ENCODE results near the gene PTGES2.
"Not testable (repeated sequence)": the region's sequence is repeated elsewhere in the genome, so short reads cannot be mapped to it uniquely, and the experiment has no call there.

PTGES2 gene

GRCh38 chr9:128073253-128073886 is 54.2 kb downstream of the PTGES2 start:
- peak; percentile 40; the same call in 1 of the 2 replicates for TF ChIP-seq ISL1 (CRISPR knock-in tag; IDR thresholded peaks at IDR 0.05)
- no peak for TF ChIP-seq ZFP30 (CRISPR knock-in tag; IDR thresholded peaks at IDR 0.05)
- TF ChIP-seq, protein P1, sequence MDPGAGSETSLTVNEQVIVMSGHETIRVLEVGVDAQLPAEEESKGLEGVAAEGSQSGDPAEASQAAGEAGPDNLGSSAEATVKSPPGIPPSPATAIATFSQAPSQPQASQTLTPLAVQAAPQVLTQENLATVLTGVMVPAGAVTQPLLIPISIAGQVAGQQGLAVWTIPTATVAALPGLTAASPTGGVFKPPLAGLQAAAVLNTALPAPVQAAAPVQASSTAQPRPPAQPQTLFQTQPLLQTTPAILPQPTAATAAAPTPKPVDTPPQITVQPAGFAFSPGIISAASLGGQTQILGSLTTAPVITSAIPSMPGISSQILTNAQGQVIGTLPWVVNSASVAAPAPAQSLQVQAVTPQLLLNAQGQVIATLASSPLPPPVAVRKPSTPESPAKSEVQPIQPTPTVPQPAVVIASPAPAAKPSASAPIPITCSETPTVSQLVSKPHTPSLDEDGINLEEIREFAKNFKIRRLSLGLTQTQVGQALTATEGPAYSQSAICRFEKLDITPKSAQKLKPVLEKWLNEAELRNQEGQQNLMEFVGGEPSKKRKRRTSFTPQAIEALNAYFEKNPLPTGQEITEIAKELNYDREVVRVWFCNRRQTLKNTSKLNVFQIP (CRISPR knock-in tag; IDR thresholded peaks at IDR 0.05; ENCODE audit: borderline replicate concordance, low read depth), result no peak
- ATAC-seq, result no peak

- ATAC-seq, result no peak
- TF ChIP-seq, protein P2, sequence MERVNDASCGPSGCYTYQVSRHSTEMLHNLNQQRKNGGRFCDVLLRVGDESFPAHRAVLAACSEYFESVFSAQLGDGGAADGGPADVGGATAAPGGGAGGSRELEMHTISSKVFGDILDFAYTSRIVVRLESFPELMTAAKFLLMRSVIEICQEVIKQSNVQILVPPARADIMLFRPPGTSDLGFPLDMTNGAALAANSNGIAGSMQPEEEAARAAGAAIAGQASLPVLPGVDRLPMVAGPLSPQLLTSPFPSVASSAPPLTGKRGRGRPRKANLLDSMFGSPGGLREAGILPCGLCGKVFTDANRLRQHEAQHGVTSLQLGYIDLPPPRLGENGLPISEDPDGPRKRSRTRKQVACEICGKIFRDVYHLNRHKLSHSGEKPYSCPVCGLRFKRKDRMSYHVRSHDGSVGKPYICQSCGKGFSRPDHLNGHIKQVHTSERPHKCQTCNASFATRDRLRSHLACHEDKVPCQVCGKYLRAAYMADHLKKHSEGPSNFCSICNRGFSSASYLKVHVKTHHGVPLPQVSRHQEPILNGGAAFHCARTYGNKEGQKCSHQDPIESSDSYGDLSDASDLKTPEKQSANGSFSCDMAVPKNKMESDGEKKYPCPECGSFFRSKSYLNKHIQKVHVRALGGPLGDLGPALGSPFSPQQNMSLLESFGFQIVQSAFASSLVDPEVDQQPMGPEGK (CRISPR knock-in tag; IDR thresholded peaks at IDR 0.05; ENCODE audit: borderline replicate concordance), result no peak
- 0 out of 2 replicates have a peak, but pooled peaks have one; percentile 22 for TF ChIP-seq ZFP3 (CRISPR knock-in tag; IDR thresholded peaks at IDR 0.05)
- TF ChIP-seq OSR1 (CRISPR knock-in tag; IDR thresholded peaks at IDR 0.05), result no peak
- peak; percentile 17; the same call in 1 of the 2 replicates for TF ChIP-seq ISL1 (CRISPR knock-in tag; IDR thresholded peaks at IDR 0.05)
- TF ChIP-seq PPARA (CRISPR knock-in tag; IDR thresholded peaks at IDR 0.05; ENCODE audit: borderline replicate concordance), result no peak
- no peak for TF ChIP-seq ZNF8 (CRISPR knock-in tag; IDR thresholded peaks at IDR 0.05)
- TF ChIP-seq BACH2 (CRISPR knock-in tag; IDR thresholded peaks at IDR 0.05; ENCODE audit: borderline replicate concordance), result no peak
- TF ChIP-seq TOX (CRISPR knock-in tag; IDR thresholded peaks at IDR 0.05; ENCODE audit: borderline replicate concordance), result no peak
- TF ChIP-seq ZNF565 (CRISPR knock-in tag; conservative IDR thresholded peaks at IDR 0.05; ENCODE audit: low read depth), result no peak
- TF ChIP-seq ZNF70 (CRISPR knock-in tag; IDR thresholded peaks at IDR 0.05), result no peak
- no peak for TF ChIP-seq ZFP30 (CRISPR knock-in tag; IDR thresholded peaks at IDR 0.05)
- no peak for TF ChIP-seq RARB (CRISPR knock-in tag; IDR thresholded peaks at IDR 0.05)
- TF ChIP-seq, protein P1 (CRISPR knock-in tag; IDR thresholded peaks at IDR 0.05; ENCODE audit: borderline replicate concordance, low read depth), result no peak
Measured at GRCh38 chr9:128072144-128073021, 55.1 kb downstream of the PTGES2 start.

DNA sequence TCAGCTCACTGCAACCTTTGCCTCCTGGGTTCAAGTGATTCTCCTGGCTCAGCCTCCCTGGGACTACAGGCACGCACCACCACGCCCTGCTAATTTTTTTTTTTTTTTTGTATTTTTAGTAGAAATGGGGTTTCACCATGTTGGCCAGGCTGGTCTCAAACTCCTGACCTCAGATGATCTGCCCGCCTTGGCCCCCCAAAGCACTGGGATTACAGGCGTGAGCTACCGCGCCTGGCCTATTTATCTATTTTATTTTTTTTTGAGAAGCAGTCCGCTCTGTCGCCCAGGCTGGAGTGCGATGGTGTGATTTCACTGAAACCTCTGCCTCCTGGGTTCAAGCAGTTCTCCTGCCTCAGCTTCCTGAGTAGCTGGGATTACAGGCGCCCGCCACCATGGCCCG is 56.1 kb downstream of the PTGES2 start:
- ATAC-seq, result not testable (repeated sequence)

GRCh38 chr9:128070874-128071273 is 56.7 kb downstream of the PTGES2 start:
- ATAC-seq, result no peak
- TF ChIP-seq, protein P3, sequence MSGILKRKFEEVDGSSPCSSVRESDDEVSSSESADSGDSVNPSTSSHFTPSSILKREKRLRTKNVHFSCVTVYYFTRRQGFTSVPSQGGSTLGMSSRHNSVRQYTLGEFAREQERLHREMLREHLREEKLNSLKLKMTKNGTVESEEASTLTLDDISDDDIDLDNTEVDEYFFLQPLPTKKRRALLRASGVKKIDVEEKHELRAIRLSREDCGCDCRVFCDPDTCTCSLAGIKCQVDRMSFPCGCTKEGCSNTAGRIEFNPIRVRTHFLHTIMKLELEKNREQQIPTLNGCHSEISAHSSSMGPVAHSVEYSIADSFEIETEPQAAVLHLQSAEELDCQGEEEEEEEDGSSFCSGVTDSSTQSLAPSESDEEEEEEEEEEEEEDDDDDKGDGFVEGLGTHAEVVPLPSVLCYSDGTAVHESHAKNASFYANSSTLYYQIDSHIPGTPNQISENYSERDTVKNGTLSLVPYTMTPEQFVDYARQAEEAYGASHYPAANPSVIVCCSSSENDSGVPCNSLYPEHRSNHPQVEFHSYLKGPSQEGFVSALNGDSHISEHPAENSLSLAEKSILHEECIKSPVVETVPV (CRISPR knock-in tag; IDR thresholded peaks at IDR 0.05), result no peak
- TF ChIP-seq ZNF70 (CRISPR knock-in tag; IDR thresholded peaks at IDR 0.05), result no peak
- no peak for TF ChIP-seq ZC3H10 (CRISPR knock-in tag; IDR thresholded peaks at IDR 0.05)
- TF ChIP-seq ISL1 (CRISPR knock-in tag; IDR thresholded peaks at IDR 0.05), result no peak
- no peak for TF ChIP-seq SNAI2 (CRISPR knock-in tag; IDR thresholded peaks at IDR 0.05)
- TF ChIP-seq, protein P2 (CRISPR knock-in tag; IDR thresholded peaks at IDR 0.05; ENCODE audit: borderline replicate concordance), result no peak
- no peak for TF ChIP-seq TCF4 (CRISPR knock-in tag; IDR thresholded peaks at IDR 0.05; ENCODE audit: borderline replicate concordance)
- TF ChIP-seq ZFP30 (CRISPR knock-in tag; IDR thresholded peaks at IDR 0.05), result no peak
- TF ChIP-seq, protein P4, sequence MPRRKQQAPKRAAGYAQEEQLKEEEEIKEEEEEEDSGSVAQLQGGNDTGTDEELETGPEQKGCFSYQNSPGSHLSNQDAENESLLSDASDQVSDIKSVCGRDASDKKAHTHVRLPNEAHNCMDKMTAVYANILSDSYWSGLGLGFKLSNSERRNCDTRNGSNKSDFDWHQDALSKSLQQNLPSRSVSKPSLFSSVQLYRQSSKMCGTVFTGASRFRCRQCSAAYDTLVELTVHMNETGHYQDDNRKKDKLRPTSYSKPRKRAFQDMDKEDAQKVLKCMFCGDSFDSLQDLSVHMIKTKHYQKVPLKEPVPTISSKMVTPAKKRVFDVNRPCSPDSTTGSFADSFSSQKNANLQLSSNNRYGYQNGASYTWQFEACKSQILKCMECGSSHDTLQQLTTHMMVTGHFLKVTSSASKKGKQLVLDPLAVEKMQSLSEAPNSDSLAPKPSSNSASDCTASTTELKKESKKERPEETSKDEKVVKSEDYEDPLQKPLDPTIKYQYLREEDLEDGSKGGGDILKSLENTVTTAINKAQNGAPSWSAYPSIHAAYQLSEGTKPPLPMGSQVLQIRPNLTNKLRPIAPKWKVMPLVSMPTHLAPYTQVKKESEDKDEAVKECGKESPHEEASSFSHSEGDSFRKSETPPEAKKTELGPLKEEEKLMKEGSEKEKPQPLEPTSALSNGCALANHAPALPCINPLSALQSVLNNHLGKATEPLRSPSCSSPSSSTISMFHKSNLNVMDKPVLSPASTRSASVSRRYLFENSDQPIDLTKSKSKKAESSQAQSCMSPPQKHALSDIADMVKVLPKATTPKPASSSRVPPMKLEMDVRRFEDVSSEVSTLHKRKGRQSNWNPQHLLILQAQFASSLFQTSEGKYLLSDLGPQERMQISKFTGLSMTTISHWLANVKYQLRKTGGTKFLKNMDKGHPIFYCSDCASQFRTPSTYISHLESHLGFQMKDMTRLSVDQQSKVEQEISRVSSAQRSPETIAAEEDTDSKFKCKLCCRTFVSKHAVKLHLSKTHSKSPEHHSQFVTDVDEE (CRISPR knock-in tag; IDR thresholded peaks at IDR 0.05), result no peak
- no peak for TF ChIP-seq CSDC2 (CRISPR knock-in tag; IDR thresholded peaks at IDR 0.05)
- TF ChIP-seq ARNTL (CRISPR knock-in tag; IDR thresholded peaks at IDR 0.05; ENCODE audit: borderline replicate concordance, low read depth), result no peak
- TF ChIP-seq GLIS3 (CRISPR knock-in tag; IDR thresholded peaks at IDR 0.05), result no peak
- no peak for TF ChIP-seq TOX (CRISPR knock-in tag; IDR thresholded peaks at IDR 0.05; ENCODE audit: borderline replicate concordance)
- TF ChIP-seq PPARA (CRISPR knock-in tag; IDR thresholded peaks at IDR 0.05; ENCODE audit: borderline replicate concordance), result no peak
- no peak for TF ChIP-seq ZFP3 (CRISPR knock-in tag; IDR thresholded peaks at IDR 0.05)
- no peak for TF ChIP-seq ZNF565 (CRISPR knock-in tag; conservative IDR thresholded peaks at IDR 0.05; ENCODE audit: low read depth)

Data from SK-N-SH treated with all-trans-retinoic acid at 6 μM for 48 hours (cell line).